PFSK-1 (cell line): ENCODE results near the gene TNNT1.

Experiments
- POLR2AphosphoS5 ChIP-seq: IDR thresholded peaks from 2 replicates; pipeline ENCODE4 v1.6.1; 2012; ENCODE audit warnings: low read depth, mild to moderate bottlenecking, control low read depth, low read length, moderate library complexity
- SIN3A ChIP-seq: IDR thresholded peaks from 2 replicates; pipeline ENCODE4 v1.6.1; 2012; ENCODE audit warnings: mild to moderate bottlenecking, low read length, moderate library complexity, borderline replicate concordance; ENCODE audit not compliant: insufficient read depth
- TAF1 ChIP-seq: IDR thresholded peaks from 2 replicates; pipeline ENCODE4 v1.6.1; 2012; ENCODE audit warnings: low read length, control low read depth, borderline replicate concordance; ENCODE audit not compliant: insufficient read depth

DNA sequence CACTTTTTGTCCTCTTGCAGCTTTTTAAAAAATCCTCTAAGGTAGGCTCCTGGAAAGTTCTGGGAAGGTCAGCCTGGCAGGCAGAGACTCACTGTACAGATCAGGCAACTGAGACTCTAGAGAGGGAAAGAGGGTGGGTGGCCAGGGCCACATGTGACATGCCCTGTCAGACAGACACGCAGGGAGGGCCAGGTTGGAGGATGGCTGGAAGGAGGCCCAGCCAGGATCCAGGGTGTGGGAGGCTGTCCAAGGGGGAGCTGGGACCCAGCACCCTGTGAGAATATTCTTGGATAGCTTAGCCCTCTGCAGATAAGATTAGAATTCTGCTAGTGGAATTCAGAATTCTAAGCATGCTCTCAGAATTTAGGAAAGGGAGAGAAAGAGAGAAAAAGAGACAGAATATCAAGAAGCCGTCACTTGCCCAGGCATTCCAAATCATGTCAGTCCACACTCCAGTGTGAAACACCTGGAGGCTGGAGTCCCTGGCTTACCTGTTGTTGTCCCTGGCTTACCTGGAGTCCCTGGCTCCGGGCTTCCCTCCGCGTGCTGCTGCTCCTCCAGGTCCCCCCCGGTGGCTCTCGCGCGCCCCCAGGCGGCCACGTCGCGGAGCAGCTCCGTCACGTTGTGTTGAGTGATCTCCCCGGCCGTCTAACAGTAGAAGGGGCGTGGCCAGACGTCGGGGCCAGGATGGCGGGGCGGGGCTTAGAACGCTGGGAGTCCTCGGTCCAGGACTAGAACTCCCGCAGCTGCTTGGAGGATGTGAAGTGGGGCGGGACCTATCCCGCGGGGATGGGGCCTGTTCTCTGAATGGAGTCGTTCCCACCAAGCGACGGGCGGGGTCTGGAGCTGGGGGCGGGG is 11.4 kb upstream of the TNNT1 start:
- no peak for TF ChIP-seq SIN3A
- 0 out of 2 replicates have a peak, but pooled peaks have one; percentile 16 for TF ChIP-seq POLR2AphosphoS5
- TF ChIP-seq TAF1, result no peak
